HG02798 (cell line): ENCODE measurements around the gene WDR59.
"Not testable (repeated sequence)": the region's sequence is repeated elsewhere in the genome, so short reads cannot be mapped to it uniquely, and the experiment has no call there.

Experiments
- ATAC-seq: cut with Tn5 transposase; IDR thresholded peaks from one replicate; pipeline ENCODE4 v1.9.1; 2021; ENCODE audit warnings: mild to moderate bottlenecking; ENCODE audit not compliant: unreplicated experiment, poor library complexity

The WDR59 gene

GRCh38 chr16:74984529-74985296 is at the start of gene WDR59:
TSS of gene WDR59 (minus strand) at chr16:74985123. CDS start at chr16:74985017, 106 bp downstream.
- peak; percentile 100 for ATAC-seq

- no peak for ATAC-seq
Observed at GRCh38 chr16:75032655-75033054, 47.7 kb upstream of the WDR59 start.

GRCh38 chr16:75029854-75030253 is 44.9 kb upstream of the WDR59 start:
- no peak for ATAC-seq

- no peak for ATAC-seq
Observed at GRCh38 chr16:75028544-75029135, 43.7 kb upstream of the WDR59 start.

- ATAC-seq: no peak
Observed at GRCh38 chr16:75027520-75028300, 42.8 kb upstream of the WDR59 start.

GRCh38 chr16:75026892-75027391 is 42.0 kb upstream of the WDR59 start:
- ATAC-seq: no peak

GRCh38 chr16:75026239-75026891 is 41.4 kb upstream of the WDR59 start:
- ATAC-seq: not testable (repeated sequence)

- ATAC-seq: no peak
Observed at GRCh38 chr16:75025761-75026160, 40.8 kb upstream of the WDR59 start.

- no peak for ATAC-seq
Observed at GRCh38 chr16:75024594-75024993, 39.7 kb upstream of the WDR59 start.

- no peak for ATAC-seq
Observed at GRCh38 chr16:75024182-75024581, 39.3 kb upstream of the WDR59 start.

- no peak for ATAC-seq
Observed at GRCh38 chr16:75023009-75023408, 38.1 kb upstream of the WDR59 start.

GRCh38 chr16:75022567-75022966 is 37.6 kb upstream of the WDR59 start:
- ATAC-seq: no peak

- ATAC-seq: no peak
Observed at GRCh38 chr16:75021410-75021809, 36.5 kb upstream of the WDR59 start.

- ATAC-seq: no peak
Observed at GRCh38 chr16:75019586-75019985, 34.7 kb upstream of the WDR59 start.

- peak; percentile 64 for ATAC-seq
Observed at GRCh38 chr16:75019007-75019406, 34.1 kb upstream of the WDR59 start.

- peak; percentile 30 for ATAC-seq
Observed at GRCh38 chr16:75017670-75018525, 33.0 kb upstream of the WDR59 start.

GRCh38 chr16:75016451-75017081 is 31.6 kb upstream of the WDR59 start:
- not testable (repeated sequence) for ATAC-seq

- ATAC-seq: no peak
Observed at GRCh38 chr16:75014318-75014717, 29.4 kb upstream of the WDR59 start.

- ATAC-seq: not testable (repeated sequence)
Observed at GRCh38 chr16:75013123-75013522, 28.2 kb upstream of the WDR59 start.
